Stimulated activated CD8-positive, alpha-beta memory T cell treated with anti-CD3 and anti-CD28 coated beads, Interleukin-7, amount 100 ng/mL, for 1 hour (primary cell): ENCODE measurements around the gene PEMT.

Source experiments
- DNase-seq, 2 donors: peaks; one replicate each; pipeline ENCODE4 v3.0.0-alpha.2; 2020; ENCODE audit warnings: low read depth in 2 of 2

PEMT gene

DNA sequence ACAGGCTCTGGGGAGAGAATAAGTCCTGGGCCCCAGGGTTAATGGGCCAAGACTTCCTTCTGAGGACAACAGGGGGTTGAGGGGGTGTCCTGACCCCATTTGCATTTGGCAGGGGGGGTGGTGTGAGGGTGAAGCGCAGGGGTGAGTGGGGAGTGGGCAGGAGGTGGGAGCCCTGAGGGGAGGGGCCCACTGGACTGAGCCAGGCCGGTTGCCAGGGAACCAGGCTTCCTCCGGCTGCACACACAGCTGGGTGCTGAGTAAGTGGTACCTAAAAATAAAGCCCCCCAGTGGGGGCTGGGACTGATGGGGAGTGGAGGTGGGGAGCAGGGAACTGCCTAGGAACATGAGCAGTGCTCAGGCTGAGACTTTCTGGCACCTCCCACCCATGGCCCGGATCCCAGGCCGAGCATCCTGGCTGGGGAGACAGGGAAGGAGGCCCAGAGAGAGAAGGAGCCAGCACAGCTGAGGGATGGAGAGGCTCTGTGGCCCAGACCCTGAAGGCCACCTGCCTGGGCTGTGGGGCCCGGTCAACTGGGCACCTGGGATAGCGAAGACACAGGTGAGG lies 87.9 kb downstream of the PEMT start:
- DNase-seq, result no peak

DNA sequence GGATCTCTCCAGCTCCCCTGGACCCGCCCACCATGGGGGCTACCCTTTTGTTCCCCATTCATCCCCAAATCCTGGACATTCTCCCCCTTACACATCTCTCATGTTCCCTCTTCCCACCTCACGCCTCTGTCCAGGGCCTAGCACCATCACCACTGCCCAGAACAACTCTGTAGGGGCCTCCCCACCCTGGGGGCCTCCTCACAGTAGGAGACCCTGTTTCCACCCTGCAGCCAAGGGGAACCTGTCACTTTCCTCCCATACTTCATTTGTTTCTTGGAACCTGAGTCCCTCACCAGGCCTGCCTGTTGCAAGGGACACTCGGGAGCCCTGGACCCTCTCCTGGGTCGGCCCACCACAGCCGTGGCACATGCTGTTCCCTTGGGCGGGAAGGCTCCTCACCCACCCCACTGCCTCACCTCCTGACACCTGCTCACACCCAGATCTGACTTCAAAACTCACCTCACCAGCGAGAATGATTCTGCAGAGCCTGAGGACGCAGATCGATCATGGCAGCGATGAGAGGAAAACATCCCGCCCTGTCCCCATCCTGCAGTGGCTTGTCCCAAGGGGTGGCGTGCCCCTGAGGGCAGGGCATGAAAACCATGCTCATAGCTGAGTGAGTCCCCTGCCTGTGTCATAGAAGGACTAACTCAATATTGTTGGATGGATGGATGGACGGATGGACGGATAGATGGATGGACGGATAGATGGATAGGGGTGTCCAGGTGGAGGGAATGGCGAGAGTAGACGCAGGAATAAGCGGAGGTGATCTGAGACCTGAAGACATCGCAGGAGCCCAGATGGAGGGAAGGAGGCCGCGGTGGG lies 88.6 kb downstream of the PEMT start:
- no peak for DNase-seq

DNA sequence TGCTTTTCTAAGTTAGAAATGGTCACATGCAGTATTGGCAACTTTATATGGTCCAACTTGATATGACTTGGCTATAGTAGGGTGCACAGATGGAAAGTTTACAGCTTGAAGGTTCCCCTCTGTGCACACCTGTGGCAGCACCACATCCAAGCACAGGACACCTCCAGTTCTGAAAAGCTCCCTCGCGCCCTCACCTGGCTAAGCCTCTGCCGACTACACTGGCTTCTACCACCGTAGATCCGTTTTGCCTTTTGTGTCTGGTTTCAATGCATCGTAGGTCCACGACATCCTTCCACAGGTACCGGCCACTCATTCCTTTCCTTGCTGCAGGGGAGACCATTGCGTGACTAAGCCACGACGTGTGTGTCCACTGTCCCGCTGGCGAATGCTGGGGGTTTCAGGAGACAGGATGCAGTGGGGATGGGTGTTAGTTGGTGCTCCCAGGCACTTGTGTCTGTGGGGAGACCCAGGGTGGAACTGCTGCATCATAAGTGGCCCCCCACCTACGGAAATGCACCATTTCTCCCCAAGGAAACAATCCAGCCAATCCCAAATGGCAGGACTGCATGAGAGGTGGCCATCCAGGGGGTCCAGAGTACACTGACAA lies 90.4 kb downstream of the PEMT start:
- no peak for DNase-seq

DNA sequence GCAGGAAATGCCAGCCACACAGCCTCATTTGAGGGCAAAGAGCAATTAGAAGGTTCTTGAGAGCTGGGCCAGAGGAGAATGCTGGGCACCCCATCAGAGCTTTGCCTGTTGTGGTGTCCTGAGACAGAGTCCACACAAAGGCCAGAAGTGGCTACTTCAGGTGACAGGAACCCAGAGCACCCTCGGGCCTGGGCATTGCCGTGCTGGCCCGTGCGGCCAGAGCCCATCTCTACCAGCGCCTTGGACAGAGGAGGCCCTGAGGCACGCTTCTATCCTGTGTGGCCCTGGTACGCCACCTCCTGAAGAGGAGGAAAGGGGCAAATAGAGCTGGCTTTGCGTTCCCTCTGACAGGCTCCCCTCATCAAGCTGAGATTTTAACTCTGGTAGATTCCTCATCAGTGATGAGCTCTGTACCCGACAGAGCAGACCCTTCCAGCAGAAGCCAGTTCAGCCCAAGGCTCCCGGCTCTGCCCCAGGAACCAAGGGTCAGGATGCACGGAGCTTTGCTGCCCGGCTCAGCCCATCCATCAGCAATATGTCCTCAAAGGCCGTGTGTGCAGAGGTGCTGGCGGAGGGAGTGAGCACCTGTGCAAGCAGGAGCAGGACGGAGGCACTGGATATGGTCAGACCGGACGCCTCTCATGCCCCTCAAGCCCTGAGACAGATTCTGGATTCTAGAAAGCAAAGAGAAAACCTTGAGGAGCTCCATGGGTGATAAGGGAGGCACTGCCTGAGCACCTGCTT lies 91.9 kb downstream of the PEMT start:
- no peak for DNase-seq

DNA sequence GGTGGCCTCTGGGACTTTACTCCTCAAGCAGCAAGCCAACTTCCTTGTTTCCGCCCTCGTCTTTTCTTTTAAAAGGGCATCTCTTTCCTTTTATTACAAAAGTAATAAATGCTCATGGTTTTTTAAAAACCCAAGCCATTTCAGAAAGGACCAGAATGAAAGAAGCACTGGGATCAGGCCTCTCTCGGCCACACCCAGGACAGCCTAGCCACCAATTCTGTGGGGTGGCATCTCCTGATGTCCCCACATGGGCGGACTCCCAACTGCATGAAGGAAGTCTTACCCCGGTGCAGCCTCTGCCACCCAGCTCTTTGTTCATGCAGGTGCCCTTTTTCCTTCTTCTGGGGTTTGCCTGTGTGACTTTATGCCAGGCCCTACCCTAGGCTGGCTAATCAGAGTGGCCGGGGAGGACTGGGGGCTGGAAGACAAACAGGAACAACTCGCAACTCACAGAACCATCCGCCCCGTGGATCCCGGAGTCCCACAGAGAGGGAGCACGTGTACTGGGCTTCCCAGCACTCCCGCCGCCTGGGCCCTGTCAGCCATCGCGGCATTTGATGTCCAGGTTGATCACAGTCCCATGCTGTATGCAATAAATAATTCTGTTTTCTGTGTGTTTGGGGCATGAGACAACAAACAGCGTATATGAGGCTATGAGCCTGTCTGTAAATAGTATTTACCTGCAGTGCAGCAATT lies 92.8 kb downstream of the PEMT start:
- DNase-seq, result no peak

DNA sequence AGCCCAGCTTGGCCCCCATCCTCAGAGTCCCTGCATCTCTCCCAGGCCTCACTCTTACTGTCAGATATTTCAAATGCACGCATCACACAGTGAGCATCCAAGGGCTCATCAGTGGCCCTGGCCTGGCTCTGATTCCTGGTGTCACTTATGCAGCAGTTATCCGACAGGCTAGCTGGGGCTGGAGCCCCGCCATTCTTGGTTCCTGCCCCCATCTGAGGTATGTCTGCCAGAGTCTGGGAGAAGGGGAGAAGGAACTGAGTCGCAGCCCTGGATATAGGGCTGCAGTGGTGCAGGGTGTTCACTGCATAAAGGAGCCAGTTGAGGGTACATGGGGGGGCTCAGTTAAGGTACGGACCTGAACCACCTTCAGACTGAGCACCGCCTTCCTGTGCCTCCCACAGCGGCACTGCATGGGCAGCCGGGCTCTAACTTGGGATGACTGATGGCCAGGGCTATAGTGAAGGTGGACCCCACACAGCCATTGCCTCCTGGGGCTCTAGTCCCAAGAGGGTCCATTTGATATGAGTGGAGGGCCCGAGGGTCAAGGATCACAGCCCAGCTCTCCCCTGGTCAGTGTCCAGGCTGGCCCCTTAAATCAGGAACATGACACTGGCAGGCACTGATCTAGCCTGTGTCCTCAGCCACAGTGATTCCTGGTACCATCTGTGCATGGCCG lies 93.5 kb downstream of the PEMT start:
- no peak for DNase-seq

DNA sequence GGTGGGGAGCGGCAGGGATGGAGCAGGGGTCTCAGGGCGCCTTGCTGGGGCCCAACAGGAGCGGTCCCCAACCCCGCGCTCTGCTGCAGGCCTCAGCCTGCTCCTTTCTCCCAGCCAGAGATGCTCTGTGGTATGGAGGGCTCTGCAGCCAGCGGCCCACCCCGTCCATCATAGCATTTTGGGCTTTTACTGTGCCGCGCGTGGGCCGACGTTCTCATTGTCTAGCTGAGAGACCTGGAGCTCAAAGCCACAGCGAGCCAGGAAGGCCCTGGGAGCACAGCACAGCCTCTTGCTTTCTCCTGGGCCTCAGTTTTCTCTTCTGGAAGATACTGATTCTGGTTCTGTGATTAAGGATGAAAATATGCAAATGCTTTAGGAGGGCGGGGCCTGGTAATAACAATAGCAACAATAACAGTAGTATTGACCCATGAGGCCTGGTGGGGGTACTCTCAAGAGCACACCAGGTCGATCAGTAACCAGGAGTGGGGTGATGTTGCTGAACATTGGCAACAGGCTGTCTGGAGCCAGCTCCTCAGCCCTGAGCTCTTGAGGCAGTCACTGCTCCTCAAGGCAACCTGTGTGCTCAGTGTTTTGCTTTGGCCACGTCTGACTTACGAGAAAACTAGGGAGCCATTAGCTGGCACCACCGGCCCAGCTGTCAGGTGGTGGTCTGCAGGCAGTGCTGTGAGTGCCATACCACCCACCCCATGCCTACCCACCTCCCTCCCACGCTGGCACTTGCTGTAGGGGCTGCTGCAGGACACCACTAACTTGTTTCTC lies 94.3 kb downstream of the PEMT start:
- no peak for DNase-seq

DNA sequence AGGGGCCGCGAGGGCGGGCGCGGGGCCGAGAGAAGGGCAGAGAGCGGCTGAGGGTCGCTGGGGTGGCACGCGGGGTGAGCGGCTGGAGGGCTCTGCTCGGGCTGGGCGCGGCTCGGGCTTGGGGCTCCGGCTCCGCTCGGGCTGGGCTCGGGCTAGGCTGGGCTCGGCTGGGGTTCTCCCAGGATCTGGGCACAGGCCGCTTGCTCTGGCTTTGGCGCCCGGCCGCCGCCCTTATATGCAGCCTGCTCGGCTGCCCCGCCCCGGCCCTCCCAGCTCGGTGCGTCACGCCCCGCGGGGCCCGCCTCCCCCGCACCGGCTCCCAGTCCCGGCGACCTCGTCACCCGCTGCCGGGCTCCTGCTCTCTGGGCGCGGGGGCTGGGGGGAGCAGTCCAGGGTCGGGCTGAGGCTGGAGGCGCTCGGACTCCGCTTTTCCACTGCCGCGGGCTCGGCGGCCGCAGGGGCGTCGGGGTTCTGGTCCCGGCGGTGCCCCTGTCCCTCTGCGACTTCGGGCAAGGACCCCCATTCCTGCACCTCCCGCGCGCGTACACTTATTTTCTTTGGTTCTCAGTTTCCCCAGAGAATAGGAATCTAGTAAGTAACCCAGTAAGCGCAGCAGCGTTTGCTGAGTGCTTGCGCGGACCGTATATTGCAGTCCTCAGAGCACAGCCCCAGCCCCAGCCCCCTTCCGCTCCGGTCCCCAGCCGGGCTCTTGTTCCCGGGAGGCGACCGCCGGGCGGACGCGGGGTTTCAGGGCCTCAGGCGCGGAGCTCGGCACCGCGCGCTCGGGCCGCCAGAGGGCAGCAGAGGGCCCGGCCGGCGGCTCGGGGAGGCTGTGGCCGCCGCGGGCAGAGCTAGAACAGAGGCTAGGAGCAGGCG lies 95.1 kb downstream of the PEMT start, which contains the start of gene RASD1:
RASD1 (minus strand) TSS at position 207 of the 876 bp plus-strand sequence. CDS start 214 bp downstream, outside the sequence.
- peak; percentile 52 to 61 for DNase-seq

DNA sequence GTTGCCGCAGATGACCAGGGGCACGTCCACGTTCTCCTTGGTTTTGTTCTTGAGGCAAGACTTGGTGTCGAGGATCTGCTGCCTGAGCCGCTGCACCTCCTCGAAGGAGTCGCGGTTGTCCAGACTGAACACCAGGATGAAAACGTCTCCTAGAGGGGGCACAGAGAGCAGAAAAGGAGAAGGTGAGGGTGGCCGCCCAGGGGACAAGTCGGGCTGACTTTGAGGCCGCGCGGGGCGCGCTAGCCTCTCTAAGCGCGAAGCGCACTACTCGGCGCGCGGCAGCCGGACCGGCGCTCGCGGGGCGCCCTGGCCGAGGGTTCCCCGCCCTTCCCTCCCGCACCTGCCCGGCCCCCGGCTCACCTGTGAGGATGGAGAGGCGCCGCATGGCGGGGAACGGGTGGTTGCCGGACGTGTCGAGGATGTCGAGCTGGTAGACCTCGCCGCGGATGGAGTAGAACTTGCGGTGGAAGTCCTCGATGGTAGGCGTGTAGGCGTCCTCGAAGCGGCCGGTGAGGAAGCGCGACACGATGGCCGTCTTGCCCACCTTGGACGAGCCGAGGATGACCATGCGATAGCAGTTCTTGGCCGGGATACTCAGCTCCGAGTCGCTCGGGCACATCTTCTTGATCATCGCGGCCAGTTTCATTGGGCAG lies 95.8 kb downstream of the PEMT start:
- DNase-seq, result no peak

DNA sequence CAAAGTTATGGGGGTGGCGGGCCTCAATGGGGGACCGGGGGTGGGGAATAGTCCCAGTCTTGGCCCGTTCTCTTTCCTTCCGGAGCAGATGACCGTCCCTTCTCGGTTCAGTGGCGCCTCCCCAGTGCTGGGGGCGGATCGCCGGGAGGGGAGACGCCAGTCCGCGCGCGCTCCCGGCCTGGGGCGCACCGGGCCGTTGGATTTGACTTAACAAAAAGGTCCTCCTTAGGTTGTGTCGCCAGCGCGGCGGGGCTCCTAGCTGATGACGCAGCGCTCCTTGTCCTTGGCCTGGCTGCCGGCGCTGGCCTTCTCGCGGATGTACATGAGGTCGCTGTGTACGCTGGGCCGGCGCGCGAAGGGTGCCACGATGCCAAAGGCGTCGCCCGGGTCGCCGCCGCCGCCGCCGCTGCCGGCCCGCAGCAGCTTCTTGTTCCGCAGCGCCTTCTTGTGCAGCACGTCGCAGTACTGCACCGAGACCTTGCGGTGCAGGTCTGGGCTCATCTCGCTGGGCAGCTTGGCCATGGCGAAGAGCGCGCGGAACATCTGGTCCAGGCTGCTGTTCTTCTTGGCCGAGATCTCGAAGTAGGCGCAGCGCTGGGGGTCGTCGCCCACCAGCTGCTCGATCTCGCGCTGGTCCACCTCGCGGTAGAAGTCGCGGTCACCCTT lies 96.5 kb downstream of the PEMT start:
- DNase-seq, result no peak

DNA sequence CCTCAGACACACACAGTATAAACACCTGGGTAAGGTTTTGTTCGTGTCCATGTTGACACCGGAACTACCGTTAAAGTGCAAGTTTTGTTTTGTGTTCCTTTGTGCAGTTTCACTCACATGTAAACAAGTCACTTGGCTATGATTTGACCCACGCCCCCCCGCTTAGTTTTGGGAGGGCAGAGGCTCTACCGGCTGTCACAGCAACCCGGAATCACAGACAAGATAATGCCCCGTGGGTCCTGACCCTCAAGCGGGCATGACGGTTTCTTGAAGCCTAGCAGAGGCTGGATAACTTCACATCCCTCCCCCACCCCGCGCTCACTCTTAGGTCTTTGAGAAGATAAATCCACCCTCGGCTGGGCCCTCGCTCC lies 97.0 kb downstream of the PEMT start:
- no peak for DNase-seq

DNA sequence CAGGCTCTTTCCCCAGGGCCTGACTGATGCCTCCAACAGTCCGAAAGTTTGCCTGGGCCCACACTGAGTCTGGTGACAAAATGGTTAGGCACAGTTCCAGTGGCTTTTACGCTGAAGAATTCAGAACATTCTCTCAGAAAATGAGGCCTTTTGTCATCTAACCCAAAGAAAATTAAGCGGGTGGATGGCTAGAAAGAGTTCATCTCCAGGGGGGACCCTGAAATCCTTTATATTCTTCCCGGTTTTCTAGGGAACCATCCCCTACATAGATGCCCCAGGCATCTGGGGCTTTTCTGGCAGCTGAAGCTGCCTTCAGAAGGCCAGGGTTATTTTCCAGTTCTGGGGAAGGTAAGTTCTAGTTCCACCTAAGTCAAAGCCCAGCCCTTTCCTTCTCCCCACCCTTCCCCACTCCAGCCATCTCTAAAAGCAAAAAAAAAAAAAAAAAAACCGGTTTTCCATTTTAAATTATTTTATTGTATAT lies 97.5 kb downstream of the PEMT start:
- DNase-seq, result no peak

DNA sequence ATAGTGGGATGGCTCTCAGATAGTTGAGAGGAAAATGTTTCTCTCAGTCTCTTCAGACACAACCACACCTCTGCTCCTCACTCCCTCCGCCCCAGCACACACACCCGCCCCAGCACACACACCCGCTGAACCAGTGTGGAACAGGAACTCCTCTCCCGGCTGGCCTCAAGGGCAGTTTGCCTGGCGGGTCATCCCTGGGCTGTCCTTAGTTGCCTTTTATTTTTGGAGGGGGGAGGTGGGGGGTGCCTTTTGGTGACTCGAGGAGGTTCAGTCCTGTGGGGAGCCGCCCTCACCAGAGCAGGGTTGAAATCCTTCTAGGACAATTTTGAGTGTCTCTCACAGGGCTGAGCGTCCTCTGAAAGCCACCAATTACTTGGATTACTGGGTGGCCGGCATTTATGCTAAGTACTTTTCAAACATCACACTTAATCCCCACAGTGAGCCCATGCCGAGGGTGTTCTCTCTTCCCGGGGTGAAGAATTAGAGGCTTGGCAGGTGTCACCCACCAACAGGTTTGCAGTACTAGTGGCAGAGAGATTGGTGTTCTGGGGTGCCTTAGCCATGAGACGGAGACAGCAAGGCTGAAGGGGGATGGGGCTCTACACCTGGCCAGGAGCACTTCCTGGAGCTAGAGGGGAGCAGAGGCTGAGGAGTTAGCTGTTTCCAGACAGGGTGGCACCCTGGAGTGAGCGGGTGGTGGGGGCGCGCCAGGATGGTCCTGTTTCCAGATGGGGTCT lies 98.1 kb downstream of the PEMT start:
- no peak for DNase-seq

DNA sequence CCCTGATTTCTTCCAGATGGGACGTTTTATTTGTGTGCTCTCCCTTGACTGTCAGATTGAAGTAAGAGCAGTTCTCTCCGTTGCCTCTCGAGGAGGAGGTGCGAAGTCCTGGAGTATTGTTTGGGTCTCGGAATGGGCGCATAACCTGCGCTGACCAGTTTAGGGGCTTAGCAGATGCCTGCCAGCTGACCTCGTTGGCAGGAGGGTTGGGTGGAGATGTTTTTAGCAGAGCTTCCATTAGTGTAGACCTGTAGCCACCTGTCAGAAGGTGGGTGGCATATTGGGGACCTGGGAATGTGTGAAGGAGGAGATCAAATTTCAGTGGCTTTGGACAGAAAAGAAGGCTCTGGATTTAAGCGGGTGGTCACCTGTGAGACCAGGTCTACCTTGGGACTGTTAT lies 98.9 kb downstream of the PEMT start:
- no peak for DNase-seq

DNA sequence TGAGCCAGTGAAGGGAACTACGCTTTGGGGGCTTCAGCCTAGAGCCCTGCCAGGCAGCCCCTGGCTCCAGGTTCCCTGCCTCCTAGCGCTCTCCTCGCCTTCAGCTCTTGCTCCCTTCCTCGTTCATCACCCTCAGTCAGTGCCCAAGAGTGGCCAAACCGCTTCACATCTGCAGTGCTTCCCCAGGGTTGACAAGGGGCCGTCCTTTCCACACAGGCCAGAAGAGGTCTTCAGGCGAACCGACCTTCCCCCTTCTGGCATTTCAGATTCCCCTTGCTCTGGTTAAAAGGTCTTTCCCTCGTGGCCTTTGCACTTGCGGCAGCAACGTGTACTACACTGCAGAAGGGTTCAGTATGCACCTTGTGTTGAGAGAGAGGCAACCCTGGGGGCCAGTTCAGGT lies 99.4 kb downstream of the PEMT start:
- DNase-seq, result no peak

DNA sequence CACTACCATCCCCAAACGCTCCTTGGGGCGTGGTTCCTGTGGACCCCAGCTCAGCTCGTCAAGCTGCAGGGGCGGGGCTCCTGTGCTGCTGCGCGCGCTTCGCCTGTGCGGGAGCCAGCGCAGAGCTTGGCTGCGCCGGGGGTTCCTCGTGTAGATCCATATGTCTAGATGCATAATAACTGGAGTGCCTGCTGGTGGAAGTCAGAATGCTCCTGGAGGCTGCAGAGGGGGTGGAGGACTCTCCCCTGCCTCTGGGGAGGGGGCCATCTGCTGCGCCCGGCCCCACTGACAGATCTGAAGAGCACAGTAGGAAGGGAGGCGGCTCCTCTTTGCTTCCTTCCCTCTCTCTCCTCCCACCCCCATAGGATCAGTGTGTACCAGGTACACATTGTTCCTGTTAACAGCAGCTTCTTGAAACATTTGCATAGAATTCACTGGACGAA lies 99.9 kb downstream of the PEMT start:
- DNase-seq, result no peak

DNA sequence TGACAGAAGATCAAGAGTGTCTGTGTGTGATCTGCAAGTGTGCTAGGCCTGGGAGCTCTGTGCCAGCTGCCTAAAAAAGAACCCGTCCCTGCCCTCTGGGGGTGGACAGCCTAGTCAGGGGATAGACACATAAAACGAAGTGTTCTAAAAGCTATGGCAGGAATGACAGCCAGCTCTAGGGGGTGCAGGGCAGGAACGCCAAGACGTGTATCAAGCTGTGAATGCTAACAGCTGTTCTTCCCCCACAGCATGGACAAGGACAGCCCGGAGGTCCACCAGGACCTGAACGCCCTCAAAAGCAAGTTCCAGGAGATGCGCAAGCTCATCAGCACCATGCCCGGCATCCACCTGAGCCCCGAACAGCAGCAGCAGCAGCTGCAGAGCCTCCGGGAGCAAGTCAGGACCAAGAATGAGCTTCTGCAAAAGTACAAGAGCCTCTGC lies 100.5 kb downstream of the PEMT start:
- no peak for DNase-seq
